Upper lobe of left lung (tissue), 6 donors: ENCODE results near the gene CST2. TPM values are rescaled to one million over a fixed set of nuclear protein-coding genes. Genes with fewer than 3 reads are reported as not detected.
"Not testable (repeated sequence)": the region's sequence is repeated elsewhere in the genome, so short reads cannot be mapped to it uniquely, and the experiment has no call there.

Experiments
- ATAC-seq, 2 donors: fragments of 200-7000 bp; cut with Tn5 transposase; one replicate each; pipeline ENCODE4 v1.9.1; 2022; ENCODE audit warnings: mild to moderate bottlenecking in 2 of 2, moderate library complexity in 2 of 2; ENCODE audit not compliant: low FRiP score in 2 of 2
- DNase-seq, 2 donors: peaks; one replicate each; pipeline ENCODE4 v3.0.0-alpha.2; 2019 to 2020
- H3K27ac ChIP-seq, 4 donors: fragments of 200-600 bp; sonication (generic); one replicate each; pipeline ENCODE4 v1.5.1; 2016 to 2019
- H3K27me3 ChIP-seq, 4 donors: fragments of 200-600 bp; sonication (generic); one replicate each; pipeline ENCODE4 v1.5.1; 2017 to 2019
- H3K36me3 ChIP-seq, 4 donors: fragments of 200-600 bp; sonication (generic); one replicate each; pipeline ENCODE4 v1.5.1; 2016 to 2019
- H3K4me1 ChIP-seq, 4 donors: fragments of 200-600 bp; sonication (generic); one replicate each; pipeline ENCODE4 v1.5.1; 2018 to 2019
- H3K4me3 ChIP-seq, 4 donors: fragments of 200-600 bp; sonication (generic); one replicate each; pipeline ENCODE4 v1.5.1; 2017 to 2019; ENCODE audit warnings: mild to moderate bottlenecking in 2 of 4, moderate library complexity in 1 of 4
- H3K9me3 ChIP-seq, 4 donors: fragments of 200-600 bp; sonication (generic); one replicate each; pipeline ENCODE4 v1.5.1; 2018 to 2019
- EP300 ChIP-seq, 4 donors: sonication (generic); formaldehyde crosslinking; IDR thresholded peaks; one replicate each; pipeline ENCODE4 v1.5.1; 2017; ENCODE audit warnings: antibody characterized with exemption in 4 of 4, control low read depth in 2 of 4
- POLR2A ChIP-seq, 4 donors: fragments of 450-650 bp; IDR thresholded peaks; one replicate each; pipeline ENCODE4 v1.5.1; 2016 to 2017; ENCODE audit warnings: antibody characterized with exemption in 4 of 4, mild to moderate bottlenecking in 2 of 4
- POLR2AphosphoS5 ChIP-seq, 2 donors: sonication (generic); formaldehyde crosslinking; IDR thresholded peaks; one replicate each; pipeline ENCODE4 v1.5.1; 2017; ENCODE audit warnings: antibody characterized with exemption in 2 of 2
- WGBS, 2 donors: methylation state at CpG; one replicate each; pipeline ENCODE4 v1.1.5; 2017 to 2018; 5-methylcytosine and 5-hydroxymethylcytosine counted together
- total RNA-seq, 6 donors: library from RNA; depleted of rRNA in 4 of 6; stranded (reverse); fragments of >200 nt in 4 of 6; gene quantifications; one replicate each; pipeline versions ENCODE4 v1.1.0 to v1.2.1, GENCODE V29; 2016 to 2021
- TF ChIP-seq, protein P1 (sequence below), 6 experiments: fragments of 450-650 bp in 4 of 6; fragments of 200-600 bp in 2 of 6; sonication (generic) in 2 of 6; IDR thresholded peaks; one replicate each; pipeline ENCODE4 v1.5.1; 2016 to 2019; ENCODE audit warnings: antibody characterized with exemption in 6 of 6
- donor health status: DM: no; HTN: no; CAD: no; lungs with moderate emphysema.
- donor health status: DM: no; HTN: yes; CAD: no; lungs with severe emphysema.

Gene CST2
- total RNA-seq, 6 donors from 2014 or later, result 0.29 to 0.98 (median 0.47) TPM; not detected in 3

GRCh38 chr20:23872065-23872464, 45.5 kb upstream of the CST2 start:
- Histone ChIP-seq H3K4me1 (no peaks in the 10 kb centered on the region), H3K36me3 (no peaks in the 10 kb centered on the region), H3K9me3 (no peaks in the 10 kb centered on the region), H3K27me3 (no peaks in the 10 kb centered on the region), H3K4me3 (no peak overlapping the region), H3K27ac (no peak overlapping the region)
- WGBS, 2 donors, result 87 to 89% methylated on average over 1 of the region's 1 CpG
- ATAC-seq, result no peak
- no peak for DNase-seq
- no peak for TF ChIP-seq EP300 (IDR thresholded peaks at IDR 0.05)
- TF ChIP-seq POLR2AphosphoS5 (IDR thresholded peaks at IDR 0.05), result no peak
- TF ChIP-seq, protein P1, sequence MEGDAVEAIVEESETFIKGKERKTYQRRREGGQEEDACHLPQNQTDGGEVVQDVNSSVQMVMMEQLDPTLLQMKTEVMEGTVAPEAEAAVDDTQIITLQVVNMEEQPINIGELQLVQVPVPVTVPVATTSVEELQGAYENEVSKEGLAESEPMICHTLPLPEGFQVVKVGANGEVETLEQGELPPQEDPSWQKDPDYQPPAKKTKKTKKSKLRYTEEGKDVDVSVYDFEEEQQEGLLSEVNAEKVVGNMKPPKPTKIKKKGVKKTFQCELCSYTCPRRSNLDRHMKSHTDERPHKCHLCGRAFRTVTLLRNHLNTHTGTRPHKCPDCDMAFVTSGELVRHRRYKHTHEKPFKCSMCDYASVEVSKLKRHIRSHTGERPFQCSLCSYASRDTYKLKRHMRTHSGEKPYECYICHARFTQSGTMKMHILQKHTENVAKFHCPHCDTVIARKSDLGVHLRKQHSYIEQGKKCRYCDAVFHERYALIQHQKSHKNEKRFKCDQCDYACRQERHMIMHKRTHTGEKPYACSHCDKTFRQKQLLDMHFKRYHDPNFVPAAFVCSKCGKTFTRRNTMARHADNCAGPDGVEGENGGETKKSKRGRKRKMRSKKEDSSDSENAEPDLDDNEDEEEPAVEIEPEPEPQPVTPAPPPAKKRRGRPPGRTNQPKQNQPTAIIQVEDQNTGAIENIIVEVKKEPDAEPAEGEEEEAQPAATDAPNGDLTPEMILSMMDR (IDR thresholded peaks at IDR 0.05), result no peak
- TF ChIP-seq POLR2A (IDR thresholded peaks at IDR 0.05), result no peak

DNA sequence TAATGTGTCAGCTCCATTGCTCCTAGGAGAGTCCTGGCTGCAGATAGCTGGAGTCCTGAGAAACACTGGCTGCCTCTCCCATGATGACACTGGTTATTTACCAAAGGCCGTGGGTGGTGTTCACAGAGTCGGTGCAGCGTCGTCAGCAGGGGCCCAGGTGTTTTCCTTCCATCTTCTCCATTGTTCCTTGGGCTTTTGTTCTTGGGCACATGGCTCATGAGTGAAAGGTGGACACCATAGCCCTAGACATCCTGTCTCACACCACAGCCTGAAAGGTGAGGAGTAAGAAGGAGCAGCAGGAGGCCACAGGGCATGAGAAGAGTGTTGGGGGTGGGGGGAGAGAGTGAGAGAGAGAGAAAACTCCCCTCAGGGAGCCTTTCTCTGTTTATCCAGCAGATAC, 43.9 kb upstream of the CST2 start:
- 17 to 38% methylated on average over 2 to 4 of the region's 4 CpGs for WGBS, 2 donors

GRCh38 chr20:23869520-23869919, 43.0 kb upstream of the CST2 start:
- H3K9me3 ChIP-seq, result no peaks in the 10 kb centered on the region
- no peaks in the 10 kb centered on the region for H3K4me1 ChIP-seq
- no peak overlapping the region for H3K4me3 ChIP-seq
- ATAC-seq (no peak), DNase-seq (no peak)
- H3K36me3 ChIP-seq, result no peaks in the 10 kb centered on the region
- no peaks in the 10 kb centered on the region for H3K27me3 ChIP-seq
- TF ChIP-seq POLR2AphosphoS5 (IDR thresholded peaks at IDR 0.05) (no peak), EP300 (IDR thresholded peaks at IDR 0.05) (no peak)
- H3K27ac ChIP-seq, result no peak overlapping the region
- 86 to 90% methylated on average over 2 of the region's 2 CpGs for WGBS, 2 donors

More for the DNA sequence above, 43.9 kb upstream of the CST2 start:
- Histone ChIP-seq H3K27me3 (no peaks in the 10 kb centered on the region), H3K4me3 (no peak overlapping the region), H3K36me3 (no peaks in the 10 kb centered on the region), H3K27ac (no peak overlapping the region), H3K4me1 (no peaks in the 10 kb centered on the region), H3K9me3 (no peaks in the 10 kb centered on the region)
- ATAC-seq (peak in 1 of 2 donors; percentile 30), DNase-seq (no peak)
- TF ChIP-seq POLR2AphosphoS5 (IDR thresholded peaks at IDR 0.05) (no peak), EP300 (IDR thresholded peaks at IDR 0.05) (no peak), POLR2A (IDR thresholded peaks at IDR 0.05) (no peak)
- TF ChIP-seq, protein P1 (IDR thresholded peaks at IDR 0.05), result no peak

- ATAC-seq (no peak), DNase-seq (no peak)
- H3K4me3 ChIP-seq, result no peak overlapping the region
- no peak overlapping the region for H3K27ac ChIP-seq
- no peaks in the 10 kb centered on the region for H3K27me3 ChIP-seq
- 40 to 50% methylated on average over 5 of the region's 5 CpGs for WGBS, 2 donors
- TF ChIP-seq POLR2AphosphoS5 (IDR thresholded peaks at IDR 0.05), result no peak
- no peak for TF ChIP-seq POLR2A (IDR thresholded peaks at IDR 0.05)
- TF ChIP-seq EP300 (IDR thresholded peaks at IDR 0.05), result no peak
- TF ChIP-seq, protein P1 (IDR thresholded peaks at IDR 0.05), result no peak
- no peaks in the 10 kb centered on the region for H3K36me3 ChIP-seq
- H3K9me3 ChIP-seq, result no peaks in the 10 kb centered on the region
- no peaks in the 10 kb centered on the region for H3K4me1 ChIP-seq
Measured at GRCh38 chr20:23868321-23868720, 41.8 kb upstream of the CST2 start.

- no peaks in the 10 kb centered on the region for H3K27me3 ChIP-seq
- H3K4me3 ChIP-seq, result no peak overlapping the region
- no peak for ATAC-seq
- no peaks in the 10 kb centered on the region for H3K36me3 ChIP-seq
- no peak overlapping the region for H3K27ac ChIP-seq
- H3K9me3 ChIP-seq, result no peaks in the 10 kb centered on the region
- WGBS, 2 donors, result 40 to 52% methylated on average over 8 to 9 of the region's 9 CpGs
- H3K4me1 ChIP-seq, result no peaks in the 10 kb centered on the region
- TF ChIP-seq EP300 (IDR thresholded peaks at IDR 0.05) (no peak), POLR2A (IDR thresholded peaks at IDR 0.05) (no peak), POLR2AphosphoS5 (IDR thresholded peaks at IDR 0.05) (no peak)
- TF ChIP-seq, protein P1 (IDR thresholded peaks at IDR 0.05), result no peak
- DNase-seq, result no peak
Measured at GRCh38 chr20:23867152-23867776, 40.7 kb upstream of the CST2 start.

DNA sequence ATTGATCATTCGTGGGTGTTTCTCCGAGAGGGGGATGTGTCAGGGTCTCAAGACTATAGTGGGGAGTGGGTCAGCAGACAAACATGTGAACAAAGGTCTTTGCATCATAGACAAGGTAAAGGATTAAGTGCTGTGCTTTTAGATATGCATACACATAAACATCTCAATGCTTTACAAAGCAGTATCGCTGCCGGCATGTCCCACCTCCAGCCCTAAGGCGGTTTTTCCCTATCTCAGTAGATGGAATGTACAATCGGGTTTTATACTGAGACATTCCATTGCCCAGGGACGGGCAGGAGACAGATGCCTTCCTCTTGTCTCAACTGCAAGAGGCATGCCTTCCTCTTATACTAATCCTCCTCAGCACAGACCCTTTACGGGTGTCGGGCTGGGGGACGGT, 34.2 kb upstream of the CST2 start:
- not testable (repeated sequence) for H3K4me1 ChIP-seq, H3K27me3 ChIP-seq, DNase-seq, H3K9me3 ChIP-seq, H3K4me3 ChIP-seq, H3K27ac ChIP-seq, H3K36me3 ChIP-seq, ATAC-seq
- 49% methylated on average over 10 of the region's 10 CpGs for WGBS, 2 donors
